Right lobe of liver (tissue), 4 donors: ENCODE measurements around the gene CERS6.

Experiments used
- POLR2A ChIP-seq: fragments of 450-650 bp; IDR thresholded peaks from one replicate; pipeline ENCODE4 v1.6.1; 2017; ENCODE audit warnings: antibody characterized with exemption, mild to moderate bottlenecking
- TF ChIP-seq, protein P1 (sequence below), 4 donors: fragments of 200-600 bp in 3 of 4; fragments of 450-650 bp in 1 of 4; IDR thresholded peaks; one replicate each; pipeline versions ENCODE4 v1.5.1 to v1.8.0; 2016 to 2022; ENCODE audit warnings: antibody characterized with exemption in 4 of 4, mild to moderate bottlenecking in 2 of 4
- donor health status: DM: no; HTN: no; CAD: no.
- donor health status: DM: no; HTN: no; CAD: no.
- donor health status: DM: no; HTN: yes; CAD: no.

DNA sequence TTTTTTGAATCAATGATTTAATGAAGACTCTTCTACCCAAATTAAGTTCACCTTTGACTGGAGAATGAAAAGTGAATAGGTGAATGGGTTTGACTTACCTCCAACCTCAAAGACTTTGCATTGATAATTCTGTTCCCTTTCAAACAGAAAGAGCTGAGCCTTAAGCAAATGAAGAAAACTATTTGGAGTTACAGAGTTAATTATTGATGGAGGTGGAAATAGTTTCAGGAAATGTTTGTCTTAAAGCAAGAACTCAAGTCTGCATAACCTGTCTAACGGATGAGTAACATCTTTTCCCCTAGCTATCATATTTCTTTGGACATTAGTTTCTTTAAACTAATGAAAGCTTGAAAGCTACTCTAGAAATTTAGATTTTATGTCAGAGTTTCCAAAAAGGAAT, 166.5 kb downstream of the CERS6 start:
- TF ChIP-seq, protein P1, sequence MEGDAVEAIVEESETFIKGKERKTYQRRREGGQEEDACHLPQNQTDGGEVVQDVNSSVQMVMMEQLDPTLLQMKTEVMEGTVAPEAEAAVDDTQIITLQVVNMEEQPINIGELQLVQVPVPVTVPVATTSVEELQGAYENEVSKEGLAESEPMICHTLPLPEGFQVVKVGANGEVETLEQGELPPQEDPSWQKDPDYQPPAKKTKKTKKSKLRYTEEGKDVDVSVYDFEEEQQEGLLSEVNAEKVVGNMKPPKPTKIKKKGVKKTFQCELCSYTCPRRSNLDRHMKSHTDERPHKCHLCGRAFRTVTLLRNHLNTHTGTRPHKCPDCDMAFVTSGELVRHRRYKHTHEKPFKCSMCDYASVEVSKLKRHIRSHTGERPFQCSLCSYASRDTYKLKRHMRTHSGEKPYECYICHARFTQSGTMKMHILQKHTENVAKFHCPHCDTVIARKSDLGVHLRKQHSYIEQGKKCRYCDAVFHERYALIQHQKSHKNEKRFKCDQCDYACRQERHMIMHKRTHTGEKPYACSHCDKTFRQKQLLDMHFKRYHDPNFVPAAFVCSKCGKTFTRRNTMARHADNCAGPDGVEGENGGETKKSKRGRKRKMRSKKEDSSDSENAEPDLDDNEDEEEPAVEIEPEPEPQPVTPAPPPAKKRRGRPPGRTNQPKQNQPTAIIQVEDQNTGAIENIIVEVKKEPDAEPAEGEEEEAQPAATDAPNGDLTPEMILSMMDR (IDR thresholded peaks at IDR 0.05), result no peak
- no peak for TF ChIP-seq POLR2A
